WTC11 (cell line): Measurements from ENCODE around the gene GSTA1. TPM values are rescaled to one million over a fixed set of nuclear protein-coding genes. Genes with fewer than 3 reads are reported as not detected.

Experiments used
- ATAC-seq: fragments of 200-7000 bp; cut with Tn5 transposase; 2 replicates; pipeline ENCODE4 v1.10.0; 2021; ENCODE audit warnings: mild to moderate bottlenecking, moderate library complexity
- CTCF ChIA-PET: fragments of 300-600 bp; sonication (Branson Sonifier 250); formaldehyde crosslinking; loops from one replicate; lab custom pipeline; 2021; ENCODE audit warnings: antibody characterized with exemption; lab: Charles Lee
- POLR2A ChIA-PET: fragments of 350-600 bp; sonication (Branson Sonifier 250); formaldehyde crosslinking; loops from one replicate; lab custom pipeline; 2021; ENCODE audit warnings: antibody characterized with exemption; lab: Charles Lee
- DNase-seq: peaks from one replicate; pipeline ENCODE4 v3.0.0; 2021; ENCODE audit warnings: low spot score
- H3K27ac Mint-ChIP-seq: 2 replicates; pipeline ENCODE4 v1.8.0; 2021; ENCODE audit warnings: mixed read lengths
- H3K27me3 Mint-ChIP-seq: 2 replicates; pipeline ENCODE4 v1.8.0; 2021; ENCODE audit warnings: low read depth, mild to moderate bottlenecking, moderate library complexity, mixed read lengths
- H3K36me3 Mint-ChIP-seq: 2 replicates; pipeline ENCODE4 v1.8.0; 2021; ENCODE audit warnings: mixed read lengths
- H3K4me1 Mint-ChIP-seq: 2 replicates; pipeline ENCODE4 v1.8.0; 2022; ENCODE audit warnings: mixed read lengths
- H3K4me3 Mint-ChIP-seq: 2 replicates; pipeline ENCODE4 v1.8.0; 2021; ENCODE audit warnings: mild to moderate bottlenecking, moderate library complexity, mixed read lengths
- H3K9me3 Mint-ChIP-seq: 2 replicates; pipeline ENCODE4 v1.8.0; 2021; ENCODE audit warnings: mixed read lengths
- AR ChIP-seq: fragments of 250-450 bp; sonication (Bioruptor Pico); IDR thresholded peaks from 2 replicates; pipeline ENCODE4 v1.9.0; 2021; ENCODE audit warnings: mild to moderate bottlenecking
- CDX4 ChIP-seq: fragments of 250-450 bp; sonication (Bioruptor Pico); IDR thresholded peaks from 2 replicates; pipeline ENCODE4 v1.9.0; 2021; ENCODE audit warnings: moderate library complexity, mild to moderate bottlenecking, inconsistent platforms, borderline replicate concordance
- ESRRA ChIP-seq: sonication (generic); formaldehyde crosslinking; IDR thresholded peaks from 2 replicates; pipeline ENCODE4 v1.8.1; 2022; ENCODE audit warnings: mild to moderate bottlenecking, missing genetic modification reagents, borderline replicate concordance
- GRHL2 ChIP-seq: fragments of 250-450 bp; sonication (Bioruptor Pico); IDR thresholded peaks from 2 replicates; pipeline ENCODE4 v1.8.0; 2022; ENCODE audit warnings: mild to moderate bottlenecking, moderate library complexity; ENCODE audit not compliant: insufficient replicate concordance, severe bottlenecking
- NFATC4 ChIP-seq: fragments of 250-450 bp; sonication (Bioruptor Pico); IDR thresholded peaks from 2 replicates; pipeline ENCODE4 v1.9.0; 2021; ENCODE audit warnings: mild to moderate bottlenecking
- NR2C2 ChIP-seq: sonication (generic); formaldehyde crosslinking; IDR thresholded peaks from 2 replicates; pipeline ENCODE4 v1.8.0; 2022; ENCODE audit warnings: mild to moderate bottlenecking, missing genetic modification reagents
- PRDM15 ChIP-seq: sonication (generic); formaldehyde crosslinking; IDR thresholded peaks from 2 replicates; pipeline ENCODE4 v1.8.0; 2022; ENCODE audit warnings: missing genetic modification reagents
- PREB ChIP-seq: sonication (generic); formaldehyde crosslinking; IDR thresholded peaks from 2 replicates; pipeline ENCODE4 v1.8.1; 2022; ENCODE audit warnings: mild to moderate bottlenecking, missing genetic modification reagents, moderate library complexity, borderline replicate concordance
- SOX15 ChIP-seq: fragments of 250-450 bp; sonication (Bioruptor Pico); IDR thresholded peaks from 2 replicates; pipeline ENCODE4 v1.9.0; 2021; ENCODE audit warnings: mild to moderate bottlenecking
- SP1 ChIP-seq: sonication (generic); formaldehyde crosslinking; conservative IDR thresholded peaks from 2 replicates; pipeline ENCODE4 v1.8.1; 2022; ENCODE audit warnings: missing genetic modification reagents
- TCF7 ChIP-seq: sonication (generic); formaldehyde crosslinking; IDR thresholded peaks from 2 replicates; pipeline ENCODE4 v1.8.0; 2022; ENCODE audit warnings: mild to moderate bottlenecking, low read depth, missing genetic modification reagents, moderate library complexity
- ZNF671 ChIP-seq: fragments of 250-450 bp; sonication (Bioruptor Pico); IDR thresholded peaks from 2 replicates; pipeline ENCODE4 v1.8.0; 2021; ENCODE audit warnings: mild to moderate bottlenecking
- total RNA-seq: library from RNA; stranded (reverse); gene quantifications from 3 replicates; pipeline ENCODE4 v1.2.3, GENCODE V29; 2021

Gene GSTA1
- total RNA-seq, 1 experiment from 2014 or later, result 0.90 TPM

- ChIA-PET CTCF (no interaction called here), POLR2A (no interaction called here)
These were observed 40.0 kb upstream of the GSTA1 start for GRCh38 chr6:52843605-52844004.

More at GRCh38 chr6:52843605-52844004, 40.0 kb upstream of the GSTA1 start:
- peaks cover 4% of the 10 kb centered on the region for H3K4me1 Mint-ChIP-seq
- no peak for ATAC-seq
- TF ChIP-seq ZNF671 (CRISPR knock-in tag) (no peak), ESRRA (no peak), CDX4 (no peak), PRDM15 (CRISPR knock-in tag) (no peak), SP1 (no peak), AR (CRISPR knock-in tag) (no peak), GRHL2 (CRISPR knock-in tag) (no peak), SOX15 (CRISPR knock-in tag) (no peak), NFATC4 (CRISPR knock-in tag) (no peak), NR2C2 (no peak), PREB (no peak), TCF7 (no peak)
- H3K27ac Mint-ChIP-seq, result no peak overlapping the region
- H3K9me3 Mint-ChIP-seq, result peaks cover 23% of the 10 kb centered on the region
- H3K4me3 Mint-ChIP-seq, result no peak overlapping the region
- H3K27me3 Mint-ChIP-seq, result peaks cover 21% of the 10 kb centered on the region
- DNase-seq, result no peak
- peaks cover 10% of the 10 kb centered on the region for H3K36me3 Mint-ChIP-seq
